ENCODE results near the gene LLPH. TPM values are rescaled to one million over a fixed set of nuclear protein-coding genes. Genes with fewer than 3 reads are reported as not detected.

Gene LLPH
- total RNA-seq, 4 donors from 2014 or later, result 9.5 to 21.4 (median 12.5) TPM

DNA sequence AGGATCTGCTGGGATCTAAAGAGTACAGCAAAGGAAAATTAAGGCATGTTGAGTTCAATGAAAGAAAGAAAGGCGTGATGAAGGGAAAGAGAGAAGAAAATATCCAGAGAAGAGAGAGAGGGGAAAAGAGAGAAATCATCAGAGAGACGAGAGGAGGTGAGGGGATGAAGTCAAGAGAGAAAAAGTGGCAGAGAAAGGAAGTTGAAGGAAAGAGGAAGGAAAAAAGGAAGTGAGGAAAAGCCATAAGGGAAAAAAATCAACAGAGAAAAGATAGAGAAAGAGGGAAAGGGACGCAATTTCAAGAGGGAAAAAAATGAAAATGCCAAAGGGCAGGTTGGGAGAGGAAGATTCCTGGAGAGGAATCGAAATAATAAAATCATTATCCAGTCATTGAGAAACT, 40.4 kb downstream of the LLPH start:
- H3K27ac ChIP-seq, result no peak overlapping the region

GRCh38 chr12:66087365-66087943, 43.1 kb downstream of the LLPH start:
- TF ChIP-seq, protein P1, sequence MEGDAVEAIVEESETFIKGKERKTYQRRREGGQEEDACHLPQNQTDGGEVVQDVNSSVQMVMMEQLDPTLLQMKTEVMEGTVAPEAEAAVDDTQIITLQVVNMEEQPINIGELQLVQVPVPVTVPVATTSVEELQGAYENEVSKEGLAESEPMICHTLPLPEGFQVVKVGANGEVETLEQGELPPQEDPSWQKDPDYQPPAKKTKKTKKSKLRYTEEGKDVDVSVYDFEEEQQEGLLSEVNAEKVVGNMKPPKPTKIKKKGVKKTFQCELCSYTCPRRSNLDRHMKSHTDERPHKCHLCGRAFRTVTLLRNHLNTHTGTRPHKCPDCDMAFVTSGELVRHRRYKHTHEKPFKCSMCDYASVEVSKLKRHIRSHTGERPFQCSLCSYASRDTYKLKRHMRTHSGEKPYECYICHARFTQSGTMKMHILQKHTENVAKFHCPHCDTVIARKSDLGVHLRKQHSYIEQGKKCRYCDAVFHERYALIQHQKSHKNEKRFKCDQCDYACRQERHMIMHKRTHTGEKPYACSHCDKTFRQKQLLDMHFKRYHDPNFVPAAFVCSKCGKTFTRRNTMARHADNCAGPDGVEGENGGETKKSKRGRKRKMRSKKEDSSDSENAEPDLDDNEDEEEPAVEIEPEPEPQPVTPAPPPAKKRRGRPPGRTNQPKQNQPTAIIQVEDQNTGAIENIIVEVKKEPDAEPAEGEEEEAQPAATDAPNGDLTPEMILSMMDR (IDR thresholded peaks at IDR 0.05 in 4 of 5, conservative IDR thresholded peaks at IDR 0.05 in 1 of 5), result peak; percentile 32 to 64 (median 53)
- TF ChIP-seq POLR2A (IDR thresholded peaks at IDR 0.05), result no peak

More for the DNA sequence above, 40.4 kb downstream of the LLPH start:
- intact Hi-C loops (cut with DNase I; ENCODE audit: low total_unique reads), result no loop called here
- DNase-seq, result no peak
- Histone ChIP-seq H3K9me3 (no peaks in the 10 kb centered on the region), H3K27me3 (no peaks in the 10 kb centered on the region), H3K4me3 (no peak overlapping the region), H3K36me3 (no peaks in the 10 kb centered on the region), H3K4me1 (no peaks in the 10 kb centered on the region)
- no peak for ATAC-seq
- no peak for TF ChIP-seq POLR2A (IDR thresholded peaks at IDR 0.05)
- TF ChIP-seq, protein P1 (IDR thresholded peaks at IDR 0.05 in 4 of 5, conservative IDR thresholded peaks at IDR 0.05 in 1 of 5), result no peak
- in situ Hi-C loops (cut with MboI; ENCODE audit: low sequenced_read_pairs in 4 of 4), result loop anchor here (25.0 kb wide), 4 partner anchors 478 to 1203 kb away; no protein-coding TSS in a partner anchor

GRCh38 chr12:66085998-66086397, 44.6 kb downstream of the LLPH start:
- no peaks in the 10 kb centered on the region for H3K4me1 ChIP-seq
- H3K27ac ChIP-seq, result no peak overlapping the region
- TF ChIP-seq POLR2A (IDR thresholded peaks at IDR 0.05), result no peak
- TF ChIP-seq, protein P1 (IDR thresholded peaks at IDR 0.05 in 4 of 5, conservative IDR thresholded peaks at IDR 0.05 in 1 of 5), result no peak
- intact Hi-C loops (cut with DNase I; ENCODE audit: low total_unique reads), result loop anchor here (5.0 kb wide), 2 partner anchors 529 to 779 kb away; no protein-coding TSS in a partner anchor
- no peak overlapping the region for H3K4me3 ChIP-seq
- no peaks in the 10 kb centered on the region for H3K27me3 ChIP-seq
- H3K9me3 ChIP-seq, result no peaks in the 10 kb centered on the region
- DNase-seq, result no peak
- in situ Hi-C loops (cut with MboI; ENCODE audit: low sequenced_read_pairs in 4 of 4), result loop anchor here (5.0 to 25.0 kb wide), 6 partner anchors 474 to 1199 kb away; no protein-coding TSS in a partner anchor
- no peaks in the 10 kb centered on the region for H3K36me3 ChIP-seq
- no peak for ATAC-seq

More at GRCh38 chr12:66087365-66087943, 43.1 kb downstream of the LLPH start:
- Histone ChIP-seq H3K4me3 (no peak overlapping the region), H3K36me3 (no peaks in the 10 kb centered on the region), H3K9me3 (no peaks in the 10 kb centered on the region), H3K27me3 (no peaks in the 10 kb centered on the region), H3K27ac (no peak overlapping the region), H3K4me1 (no peaks in the 10 kb centered on the region)
- intact Hi-C loops (cut with DNase I; ENCODE audit: low total_unique reads), result loop anchor here (1.0 to 5.0 kb wide), 3 partner anchors 485 to 780 kb away; no protein-coding TSS in a partner anchor
- in situ Hi-C loops (cut with MboI; ENCODE audit: low sequenced_read_pairs in 4 of 4), result loop anchor here (5.0 to 25.0 kb wide), 6 partner anchors 475 to 1200 kb away; no protein-coding TSS in a partner anchor
- peak; percentile 13 to 34 for DNase-seq
- ATAC-seq, result peak in 1 of 2 donors; percentile 77

- TF ChIP-seq POLR2A (IDR thresholded peaks at IDR 0.05), result no peak
- TF ChIP-seq, protein P1 (IDR thresholded peaks at IDR 0.05 in 4 of 5, conservative IDR thresholded peaks at IDR 0.05 in 1 of 5), result no peak
- no peaks in the 10 kb centered on the region for H3K27me3 ChIP-seq
- ATAC-seq, result no peak
- no peak for DNase-seq
- intact Hi-C loops (cut with DNase I; ENCODE audit: low total_unique reads), result loop anchor here (5.0 kb wide), 2 partner anchors 528 to 778 kb away; no protein-coding TSS in a partner anchor
- H3K4me3 ChIP-seq, result no peak overlapping the region
- H3K27ac ChIP-seq, result no peak overlapping the region
- H3K36me3 ChIP-seq, result no peaks in the 10 kb centered on the region
- no peaks in the 10 kb centered on the region for H3K9me3 ChIP-seq
- in situ Hi-C loops (cut with MboI; ENCODE audit: low sequenced_read_pairs in 4 of 4), result loop anchor here (5.0 to 25.0 kb wide), 6 partner anchors 473 to 1198 kb away; no protein-coding TSS in a partner anchor
- no peaks in the 10 kb centered on the region for H3K4me1 ChIP-seq
These were observed 45.3 kb downstream of the LLPH start for GRCh38 chr12:66085213-66085612.
